NCI-H345 treated with DMSO at 0.1 percent for 48 hours (cell line): ENCODE data around the gene EHMT1.

Source experiments
- DNase-seq: peaks from one replicate; lab custom pipeline; 2025; ENCODE audit not compliant: unreplicated experiment; lab: John Stamatoyannopoulos, UW

Gene EHMT1

DNA sequence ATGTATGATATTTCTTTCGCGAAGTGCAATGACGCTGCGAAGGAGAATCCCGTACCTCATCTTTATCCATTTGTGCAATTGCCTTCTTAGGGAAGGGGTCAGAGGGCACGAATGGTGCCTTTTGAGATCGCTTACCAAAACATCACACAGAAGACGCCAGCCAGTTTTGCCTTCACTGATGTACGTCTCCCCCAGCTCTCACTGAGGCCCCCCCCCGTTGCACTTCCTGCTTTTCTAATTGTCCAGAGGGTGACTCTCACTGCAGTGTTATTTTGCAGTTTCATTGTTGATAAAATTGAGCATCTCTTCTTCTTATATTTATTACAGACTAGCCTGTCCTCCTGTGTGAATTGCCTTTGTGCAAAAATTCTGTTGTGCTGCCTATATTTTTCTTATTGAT lies 219.8 kb downstream of the EHMT1 start:
- no peak for DNase-seq

GRCh38 chr9:137843355-137843754 lies 224.6 kb downstream of the EHMT1 start:
- DNase-seq, result no peak

DNA sequence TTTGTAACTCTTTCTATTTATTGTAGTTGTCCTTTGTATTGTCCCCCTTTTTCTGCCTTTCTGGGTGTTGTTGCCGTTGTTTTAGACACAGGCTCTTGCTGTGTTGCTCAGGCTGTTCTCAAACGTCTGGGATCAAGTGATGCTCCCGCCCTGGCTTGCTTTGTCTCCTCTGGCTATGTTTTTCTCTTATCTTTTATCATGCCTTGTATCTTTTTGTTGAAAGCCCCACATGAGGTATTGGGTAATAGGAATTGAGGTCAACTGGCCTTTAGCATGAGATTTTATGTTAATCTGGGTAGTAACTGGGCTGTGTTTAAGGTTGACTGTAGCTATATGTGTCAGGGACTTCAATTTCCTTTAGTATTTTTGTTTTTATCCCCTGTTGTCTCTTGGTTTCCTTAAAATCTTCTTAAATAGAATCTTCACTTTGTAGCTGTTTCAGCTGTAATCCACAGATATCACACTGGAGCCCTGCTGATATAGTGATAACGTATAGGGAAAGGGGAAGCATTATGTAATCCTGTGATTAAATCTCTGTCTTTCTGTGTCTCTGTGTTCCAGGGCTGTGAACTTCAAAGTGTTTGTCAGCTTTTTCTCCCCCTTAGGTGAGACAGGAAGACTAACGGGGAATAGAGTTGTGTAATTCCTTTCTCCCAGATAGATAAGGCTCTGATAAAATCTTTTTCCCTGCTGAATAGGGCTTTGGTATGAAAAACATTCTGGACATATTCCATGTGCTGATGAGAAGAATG lies 232.9 kb downstream of the EHMT1 start:
- no peak for DNase-seq

DNA sequence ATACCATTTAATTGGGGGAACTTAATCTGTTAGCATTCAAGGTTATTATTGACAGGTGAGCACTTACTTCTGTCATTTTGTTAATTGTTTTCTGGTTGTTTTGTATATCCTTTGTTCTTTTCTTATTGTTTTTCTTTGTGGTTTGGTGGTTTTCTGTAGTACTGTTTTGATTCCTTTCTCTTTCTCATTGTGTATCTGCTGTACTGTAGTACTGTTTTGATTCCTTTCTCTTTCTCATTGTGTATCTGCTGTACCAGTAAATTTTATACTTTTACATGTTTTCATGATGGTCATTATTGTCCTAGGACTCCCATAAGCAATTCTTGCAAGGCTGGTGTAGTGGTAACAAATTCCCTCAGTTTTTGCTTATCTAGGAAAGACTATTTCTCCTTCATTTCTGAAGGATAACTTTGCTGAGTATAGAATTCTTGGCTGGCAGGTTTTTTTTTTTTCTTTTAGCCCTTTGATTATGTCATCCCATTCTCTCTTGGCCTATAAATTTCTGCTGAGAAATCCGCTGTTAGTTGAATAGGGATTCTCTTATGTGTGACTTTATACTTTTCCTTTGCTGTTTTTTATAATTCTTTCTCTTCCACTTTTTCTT lies 234.7 kb downstream of the EHMT1 start:
- no peak for DNase-seq

GRCh38 chr9:137860361-137860760 lies 241.6 kb downstream of the EHMT1 start:
- DNase-seq, result no peak

- DNase-seq, result no peak
These were observed 246.9 kb downstream of the EHMT1 start for GRCh38 chr9:137865581-137866145.

GRCh38 chr9:137866226-137867141 lies 247.7 kb downstream of the EHMT1 start:
- DNase-seq, result no peak

GRCh38 chr9:137870432-137870831 lies 251.6 kb downstream of the EHMT1 start:
- DNase-seq, result no peak

DNA sequence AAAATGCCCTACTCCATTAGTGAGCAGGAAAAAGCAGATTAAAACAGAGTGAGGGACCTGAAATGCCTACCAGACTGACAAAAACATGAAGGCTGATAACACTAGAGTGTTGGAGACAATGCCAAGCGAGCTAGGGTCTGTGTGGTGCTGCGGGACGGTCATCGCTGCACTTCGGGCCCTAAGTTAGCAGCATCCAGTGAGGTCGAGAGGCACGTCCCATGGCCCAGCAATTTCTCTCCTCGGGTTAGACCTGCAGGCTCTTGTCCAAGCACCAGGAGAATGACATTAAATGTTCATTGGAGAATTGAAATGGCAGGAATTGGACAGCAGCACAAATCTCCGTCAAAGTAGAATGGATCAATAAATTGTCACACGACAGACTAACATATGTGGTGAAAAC lies 253.5 kb downstream of the EHMT1 start:
- no peak for DNase-seq

DNA sequence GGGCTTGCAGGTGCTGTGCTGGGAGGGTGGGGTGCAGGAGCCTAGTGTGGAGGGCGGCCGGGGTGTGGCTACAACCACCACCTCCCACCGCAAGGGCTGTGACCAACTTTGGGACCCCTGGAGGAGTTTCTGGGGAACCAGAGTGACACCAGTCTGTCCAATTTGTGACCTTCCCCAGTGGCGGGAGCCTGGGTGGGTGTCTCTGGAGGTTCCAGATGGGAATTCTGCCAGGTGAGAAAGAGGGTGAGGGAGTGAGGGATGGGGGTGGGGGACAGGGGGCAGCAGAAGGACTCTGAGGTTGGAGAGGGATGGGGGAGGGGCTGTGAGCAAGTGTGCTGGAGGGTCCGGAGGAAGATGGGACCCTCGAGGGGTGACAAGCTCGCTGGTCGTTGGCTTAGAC lies 254.6 kb downstream of the EHMT1 start:
- DNase-seq, result no peak

- DNase-seq, result no peak
These were observed 255.1 kb downstream of the EHMT1 start for GRCh38 chr9:137873858-137874362.

GRCh38 chr9:137875354-137875753 lies 256.5 kb downstream of the EHMT1 start:
- no peak for DNase-seq

DNA sequence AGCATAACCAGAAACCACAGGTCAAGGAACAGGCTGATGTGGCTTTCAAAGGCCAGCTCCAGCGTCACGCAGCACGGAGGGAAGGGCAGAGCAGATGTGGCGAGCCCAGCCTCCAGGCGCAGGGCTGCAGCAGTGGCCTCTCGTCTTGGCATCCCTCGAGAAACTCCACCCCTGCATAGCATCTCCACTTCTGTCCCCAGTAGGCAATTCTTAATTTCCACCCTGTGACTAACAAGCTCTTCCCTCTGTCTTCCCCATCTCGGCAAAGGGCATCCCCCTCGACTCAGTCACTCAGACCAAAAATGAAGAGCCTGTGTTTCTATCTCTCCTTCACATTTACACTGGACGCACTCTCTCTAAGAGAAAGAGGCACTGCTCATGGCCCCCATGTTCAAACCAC lies 257.0 kb downstream of the EHMT1 start:
- DNase-seq, result no peak

DNA sequence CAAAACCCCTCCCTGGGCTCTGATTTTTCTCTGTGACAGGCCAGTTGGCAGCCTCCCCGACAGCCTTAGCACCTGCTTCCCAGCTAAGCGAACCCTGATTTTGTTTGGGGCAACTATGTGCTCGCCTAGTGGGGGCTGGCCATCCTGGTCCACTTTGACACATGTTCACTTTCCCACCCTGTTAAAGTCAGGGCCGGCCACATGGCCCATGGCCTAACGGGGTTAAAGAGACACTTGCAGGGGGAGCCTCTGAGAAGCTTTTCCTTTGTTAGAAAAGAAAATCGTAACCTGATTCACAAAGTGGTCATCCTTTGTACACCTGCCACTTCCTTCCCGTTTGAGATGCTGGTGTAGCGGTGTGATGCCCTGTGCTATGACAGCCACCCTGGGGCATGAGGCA lies 257.5 kb downstream of the EHMT1 start:
- DNase-seq, result no peak

DNA sequence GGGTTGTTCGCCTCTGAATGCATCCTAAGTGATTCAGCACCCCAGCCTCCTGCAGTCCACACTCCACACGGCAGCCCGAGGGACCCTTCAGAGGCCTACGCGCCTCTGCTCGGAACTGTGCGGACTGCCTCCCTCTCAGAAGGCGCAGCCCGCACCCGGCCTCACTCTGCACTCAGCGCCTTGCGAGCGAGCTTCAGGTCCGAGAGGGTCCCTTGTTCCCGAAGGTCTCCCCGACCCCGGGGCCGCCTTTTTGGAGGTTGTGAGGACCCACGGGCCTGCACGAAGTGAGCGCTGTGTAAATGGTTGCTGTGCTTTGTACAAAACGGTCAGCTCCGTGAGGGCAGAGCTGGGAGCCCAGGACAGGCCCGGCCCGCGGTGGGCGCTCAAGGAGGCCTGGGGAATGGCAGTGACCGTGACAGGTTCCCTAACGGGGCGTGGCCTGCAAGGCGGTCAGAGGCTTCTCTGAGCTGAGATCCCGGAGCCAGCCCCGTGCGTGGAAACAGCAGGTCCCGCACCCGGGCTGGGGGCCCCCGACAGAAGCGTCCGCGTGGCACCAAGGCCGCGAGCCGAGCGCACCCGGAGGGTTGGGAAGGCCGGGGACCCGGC lies 258.1 kb downstream of the EHMT1 start:
- DNase-seq, result no peak

DNA sequence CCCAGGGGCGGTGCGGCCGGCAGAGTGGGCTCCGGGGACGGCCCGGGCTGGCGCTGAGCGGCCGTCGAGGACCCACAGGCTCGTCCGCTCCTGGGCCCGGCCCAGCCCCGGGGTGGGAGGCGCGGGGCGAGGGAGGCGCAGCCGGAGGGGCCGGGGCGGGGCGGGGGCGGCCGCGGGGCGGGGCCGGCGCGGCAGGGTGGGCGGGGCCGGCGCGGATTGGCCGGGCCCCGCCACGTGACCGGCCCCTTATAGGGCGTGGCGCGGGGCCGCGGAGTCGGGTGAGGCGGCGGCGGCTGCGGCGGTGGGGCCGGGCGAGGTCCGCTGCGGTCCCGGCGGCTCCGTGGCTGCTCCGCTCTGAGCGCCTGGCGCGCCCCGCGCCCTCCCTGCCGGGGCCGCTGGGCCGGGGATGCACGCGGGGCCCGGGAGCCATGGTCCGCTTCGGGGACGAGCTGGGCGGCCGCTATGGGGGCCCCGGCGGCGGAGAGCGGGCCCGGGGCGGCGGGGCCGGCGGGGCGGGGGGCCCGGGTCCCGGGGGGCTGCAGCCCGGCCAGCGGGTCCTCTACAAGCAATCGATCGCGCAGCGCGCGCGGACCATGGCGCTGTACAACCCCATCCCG lies 258.8 kb downstream of the EHMT1 start, which contains the start of gene CACNA1B:
CACNA1B (plus strand) TSS at position 277 of the 617 bp plus-strand sequence; CDS start at position 429, 152 bp downstream.
- peak; percentile 31 for DNase-seq

DNA sequence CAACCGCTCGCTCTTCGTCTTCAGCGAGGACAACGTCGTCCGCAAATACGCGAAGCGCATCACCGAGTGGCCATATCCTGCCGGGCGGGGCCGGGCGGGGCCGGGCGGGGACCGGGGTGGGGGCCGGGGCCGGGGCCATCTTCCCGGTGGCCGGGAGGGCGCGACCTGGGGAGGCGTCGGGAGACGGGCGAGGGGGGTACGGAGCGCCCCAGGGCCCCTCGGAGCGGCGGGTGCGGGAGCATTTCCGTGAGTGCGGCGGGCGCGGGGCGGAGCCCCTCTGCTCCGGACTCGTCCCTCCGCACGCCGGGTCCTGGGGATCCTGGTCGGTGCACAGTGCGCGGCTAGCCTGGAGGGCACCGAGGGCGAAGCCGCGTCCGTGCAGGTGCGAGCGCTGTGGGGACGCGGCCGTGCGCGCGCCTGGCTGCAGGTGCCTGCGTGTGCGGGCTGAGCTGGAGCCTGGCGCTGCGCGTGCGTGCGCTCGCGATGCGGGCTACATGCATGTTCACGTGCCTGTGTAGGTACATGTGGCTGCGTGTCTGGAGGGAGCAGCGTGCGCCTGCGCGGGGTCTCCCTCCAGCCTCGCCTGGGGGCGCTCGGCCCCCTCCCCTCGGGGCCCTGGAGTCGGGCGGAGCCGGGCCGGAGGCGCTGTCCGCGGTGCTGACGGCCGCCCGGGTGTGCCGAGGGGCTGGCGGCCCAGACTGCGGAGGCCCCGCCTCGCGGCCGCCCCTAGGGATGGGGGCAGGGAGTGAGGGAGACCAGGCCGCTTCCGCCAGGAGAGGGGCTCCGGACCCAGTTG lies 259.5 kb downstream of the EHMT1 start:
- DNase-seq, result peak; percentile 17

DNA sequence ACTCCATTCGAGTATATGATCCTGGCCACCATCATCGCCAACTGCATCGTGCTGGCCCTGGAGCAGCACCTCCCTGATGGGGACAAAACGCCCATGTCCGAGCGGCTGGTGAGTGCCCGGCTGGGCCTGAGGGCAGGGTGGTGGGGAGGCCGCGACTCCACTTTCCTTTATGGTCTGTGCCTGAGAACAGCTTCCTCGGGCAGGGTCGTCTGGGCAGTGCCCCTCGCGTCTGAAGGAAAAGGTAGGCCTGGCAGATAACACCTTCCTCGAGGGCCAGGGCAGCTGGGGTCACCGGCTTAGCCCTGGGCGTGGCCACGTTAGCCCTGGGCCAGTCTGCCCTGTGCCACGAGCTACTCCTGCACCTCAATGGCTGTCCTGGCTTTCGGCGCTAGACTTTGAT lies 260.2 kb downstream of the EHMT1 start:
- no peak for DNase-seq

DNA sequence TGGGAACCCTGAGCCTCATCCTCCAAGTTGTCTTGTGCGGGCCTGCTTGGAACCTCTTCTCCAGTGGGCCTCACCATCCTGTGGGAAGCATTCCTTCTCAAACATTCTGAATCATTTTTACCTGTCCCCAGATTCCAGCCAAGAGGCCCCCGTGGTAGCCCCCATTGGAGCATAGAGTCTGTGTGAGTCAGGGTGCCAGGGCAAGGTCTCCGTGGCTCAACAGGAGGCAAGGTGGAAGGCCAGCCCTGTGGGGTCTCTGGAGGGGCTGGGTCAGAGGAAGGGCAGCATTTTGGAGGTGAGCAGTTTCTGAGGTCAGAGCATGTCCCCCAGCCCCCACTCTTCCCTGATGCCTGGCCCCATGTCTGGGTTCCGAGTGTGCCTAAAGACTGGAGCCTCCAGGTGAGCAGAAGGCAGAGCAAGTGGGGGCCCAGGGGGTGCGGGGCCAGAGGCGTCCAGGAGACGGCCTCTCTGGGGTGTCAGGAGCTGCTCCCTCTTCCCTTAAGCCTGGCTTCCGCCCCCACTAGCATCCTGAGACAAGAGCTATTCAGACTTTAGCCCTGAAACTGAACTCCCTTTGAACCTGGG lies 260.9 kb downstream of the EHMT1 start:
- DNase-seq, result no peak
